BLaER1 (cell line): Measurements from ENCODE around the gene SUGP2.
A peak's percentile ranks its signal among the peaks of the same experiment; 100 is the strongest.

ENCODE experiments used
- H3K27ac ChIP-seq: shearing (Covaris generic); formaldehyde crosslinking; 2 replicates; pipeline ENCODE4 v1.8.1; 2022
- H3K27me3 ChIP-seq: shearing (Covaris generic); formaldehyde crosslinking; 2 replicates; pipeline ENCODE4 v1.8.1; 2022
- H3K36me3 ChIP-seq: shearing (Covaris generic); formaldehyde crosslinking; 2 replicates; pipeline ENCODE4 v1.8.1; 2022
- H3K4me1 ChIP-seq: shearing (Covaris generic); formaldehyde crosslinking; 2 replicates; pipeline ENCODE4 v1.8.1; 2022
- H3K4me2 ChIP-seq: shearing (Covaris generic); formaldehyde crosslinking; 2 replicates; pipeline ENCODE4 v1.8.1; 2022
- H3K4me3 ChIP-seq: shearing (Covaris generic); formaldehyde crosslinking; 2 replicates; pipeline ENCODE4 v1.8.1; 2022
- H3K9ac ChIP-seq: shearing (Covaris generic); formaldehyde crosslinking; 2 replicates; pipeline ENCODE4 v1.8.1; 2022
- H3K9me3 ChIP-seq: shearing (Covaris generic); formaldehyde crosslinking; 2 replicates; pipeline ENCODE4 v1.8.1; 2022
- H4K20me1 ChIP-seq: shearing (Covaris generic); formaldehyde crosslinking; 2 replicates; pipeline ENCODE4 v1.8.1; 2022
- Cebpa-rat ChIP-seq: shearing (Covaris generic); IDR thresholded peaks from 2 replicates; pipeline ENCODE4 v1.8.1; 2022

Gene SUGP2

GRCh38 chr19:19021115-19021514 lies 12.2 kb downstream of the SUGP2 start:
- Histone ChIP-seq H3K4me3 (no peak overlapping the region), H3K4me1 (peaks cover 13% of the 10 kb centered on the region), H3K9me3 (no peaks in the 10 kb centered on the region), H3K36me3 (peaks cover 94% of the 10 kb centered on the region), H3K27me3 (no peaks in the 10 kb centered on the region), H3K4me2 (no peak overlapping the region), H4K20me1 (peaks cover 100% of the 10 kb centered on the region), H3K9ac (no peak overlapping the region), H3K27ac (no peak overlapping the region)
- TF ChIP-seq Cebpa-rat, result no peak

GRCh38 chr19:19010551-19010950 lies 22.8 kb downstream of the SUGP2 start:
- Histone ChIP-seq H3K4me1 (peaks cover 7% of the 10 kb centered on the region), H3K36me3 (peaks cover 100% of the 10 kb centered on the region), H3K4me2 (no peak overlapping the region), H3K9me3 (no peaks in the 10 kb centered on the region), H3K4me3 (no peak overlapping the region), H3K27me3 (no peaks in the 10 kb centered on the region), H4K20me1 (peaks cover 95% of the 10 kb centered on the region), H3K9ac (no peak overlapping the region), H3K27ac (no peak overlapping the region)
- no peak for TF ChIP-seq Cebpa-rat

- Histone ChIP-seq H3K9me3 (no peaks in the 10 kb centered on the region), H3K4me3 (no peak overlapping the region), H3K9ac (no peak overlapping the region), H3K36me3 (peaks cover 100% of the 10 kb centered on the region), H3K4me2 (no peak overlapping the region), H3K4me1 (peaks cover 7% of the 10 kb centered on the region), H4K20me1 (peaks cover 94% of the 10 kb centered on the region), H3K27me3 (no peaks in the 10 kb centered on the region), H3K27ac (no peak overlapping the region)
- TF ChIP-seq Cebpa-rat, result no peak
Measured at GRCh38 chr19:19009951-19010350, 23.4 kb downstream of the SUGP2 start.

- Histone ChIP-seq H3K4me2 (no peak overlapping the region), H3K9ac (no peak overlapping the region), H3K36me3 (peaks cover 100% of the 10 kb centered on the region), H3K27me3 (no peaks in the 10 kb centered on the region), H4K20me1 (peaks cover 94% of the 10 kb centered on the region), H3K4me3 (no peak overlapping the region), H3K27ac (no peak overlapping the region), H3K9me3 (no peaks in the 10 kb centered on the region), H3K4me1 (peaks cover 10% of the 10 kb centered on the region)
- TF ChIP-seq Cebpa-rat, result no peak
Measured at GRCh38 chr19:19006213-19006612, 27.1 kb downstream of the SUGP2 start.

- H3K4me3 ChIP-seq, result no peak overlapping the region
- peaks cover 95% of the 10 kb centered on the region for H4K20me1 ChIP-seq
- H3K9ac ChIP-seq, result no peak overlapping the region
- peaks cover 31% of the 10 kb centered on the region for H3K4me1 ChIP-seq
- H3K27ac ChIP-seq, result no peak overlapping the region
- TF ChIP-seq Cebpa-rat, result no peak
- no peaks in the 10 kb centered on the region for H3K27me3 ChIP-seq
- H3K4me2 ChIP-seq, result no peak overlapping the region
- H3K9me3 ChIP-seq, result no peaks in the 10 kb centered on the region
- H3K36me3 ChIP-seq, result peaks cover 91% of the 10 kb centered on the region
Measured at GRCh38 chr19:19004144-19004543, 29.2 kb downstream of the SUGP2 start.

GRCh38 chr19:18999896-19000620 lies 33.3 kb downstream of the SUGP2 start:
- H3K27ac ChIP-seq, result no peak overlapping the region; the same call in 1 of the 2 replicates
- H3K9me3 ChIP-seq, result no peaks in the 10 kb centered on the region
- H3K4me2 ChIP-seq, result peak overlapping the region; percentile 81
- H3K4me3 ChIP-seq, result no peak overlapping the region
- peaks cover 100% of the 10 kb centered on the region for H4K20me1 ChIP-seq
- peaks cover 91% of the 10 kb centered on the region for H3K36me3 ChIP-seq
- H3K9ac ChIP-seq, result peak overlapping the region; percentile 35; the same call in 1 of the 2 replicates
- H3K27me3 ChIP-seq, result no peaks in the 10 kb centered on the region
- TF ChIP-seq Cebpa-rat, result no peak
- H3K4me1 ChIP-seq, result peaks cover 46% of the 10 kb centered on the region

- no peaks in the 10 kb centered on the region for H3K27me3 ChIP-seq
- peak overlapping the region; percentile 81 for H3K4me2 ChIP-seq
- peak overlapping the region; percentile 35; the same call in 1 of the 2 replicates for H3K9ac ChIP-seq
- H4K20me1 ChIP-seq, result peaks cover 92% of the 10 kb centered on the region
- no peak overlapping the region for H3K4me3 ChIP-seq
- peaks cover 46% of the 10 kb centered on the region for H3K4me1 ChIP-seq
- H3K27ac ChIP-seq, result no peak overlapping the region
- no peaks in the 10 kb centered on the region for H3K9me3 ChIP-seq
- H3K36me3 ChIP-seq, result peaks cover 91% of the 10 kb centered on the region
- TF ChIP-seq Cebpa-rat, result no peak
Measured at GRCh38 chr19:18999016-18999758, 34.1 kb downstream of the SUGP2 start.

- Histone ChIP-seq H3K4me1 (peaks cover 46% of the 10 kb centered on the region), H3K36me3 (peaks cover 91% of the 10 kb centered on the region), H3K27ac (no peak overlapping the region), H3K4me2 (peak overlapping the region; percentile 81), H3K27me3 (no peaks in the 10 kb centered on the region), H4K20me1 (peaks cover 82% of the 10 kb centered on the region), H3K4me3 (no peak overlapping the region), H3K9ac (no peak overlapping the region), H3K9me3 (no peaks in the 10 kb centered on the region)
- TF ChIP-seq Cebpa-rat, result no peak
Measured at GRCh38 chr19:18998276-18998675, 35.0 kb downstream of the SUGP2 start.

- Histone ChIP-seq H3K9ac (no peak overlapping the region), H3K9me3 (no peaks in the 10 kb centered on the region), H4K20me1 (peaks cover 69% of the 10 kb centered on the region), H3K27me3 (no peaks in the 10 kb centered on the region), H3K4me1 (peaks cover 43% of the 10 kb centered on the region), H3K27ac (peak overlapping the region; percentile 13; the same call in 1 of the 2 replicates), H3K36me3 (peaks cover 89% of the 10 kb centered on the region), H3K4me3 (no peak overlapping the region), H3K4me2 (no peak overlapping the region)
- no peak for TF ChIP-seq Cebpa-rat
Measured at GRCh38 chr19:18996796-18997394, 36.4 kb downstream of the SUGP2 start.

- Histone ChIP-seq H3K4me1 (peaks cover 37% of the 10 kb centered on the region), H3K9me3 (no peaks in the 10 kb centered on the region), H4K20me1 (peaks cover 63% of the 10 kb centered on the region), H3K4me2 (no peak overlapping the region), H3K27ac (no peak overlapping the region), H3K9ac (no peak overlapping the region), H3K4me3 (no peak overlapping the region), H3K27me3 (no peaks in the 10 kb centered on the region), H3K36me3 (peaks cover 89% of the 10 kb centered on the region)
- TF ChIP-seq Cebpa-rat, result no peak
Measured at GRCh38 chr19:18996351-18996750, 37.0 kb downstream of the SUGP2 start.
